Neural progenitor cell (in vitro differentiated cells): ENCODE data around the gene MACROD2.

ENCODE experiments used
- CTCF ChIP-seq: fragments of 200-600 bp; sonication (generic); IDR thresholded peaks from 2 replicates; pipeline ENCODE4 v1.5.1; 2017; ENCODE audit warnings: antibody characterized with exemption, mild to moderate bottlenecking
- EZH2 ChIP-seq: fragments of 200-600 bp; sonication (generic); IDR thresholded peaks from 2 replicates; pipeline ENCODE4 v1.6.1; 2017; ENCODE audit warnings: antibody characterized with exemption, mild to moderate bottlenecking, moderate library complexity
- EZH2phosphoT487 ChIP-seq: fragments of 200-600 bp; sonication (generic); IDR thresholded peaks from 2 replicates; pipeline ENCODE4 v1.6.1; 2017; ENCODE audit warnings: antibody characterized with exemption

- no peak for TF ChIP-seq EZH2
- TF ChIP-seq CTCF = no peak
- no peak for TF ChIP-seq EZH2phosphoT487
Measured at GRCh38 chr20:15022921-15023320, 1027.6 kb downstream of the MACROD2 start.
